Body of pancreas (tissue), 4 donors: ENCODE measurements around the gene HEXIM2.

Experiments used
- CTCF ChIP-seq, 7 experiments: fragments of 450-650 bp in 4 of 7; fragments of 200-600 bp in 3 of 7; sonication (generic) in 3 of 7; IDR thresholded peaks; one replicate each; pipeline ENCODE4 v1.5.1; 2016 to 2019; ENCODE audit warnings: antibody characterized with exemption in 7 of 7
- POLR2A ChIP-seq, 3 donors: fragments of 450-650 bp; IDR thresholded peaks; one replicate each; pipeline ENCODE4 v1.6.1; 2016; ENCODE audit warnings: antibody characterized with exemption in 3 of 3, mild to moderate bottlenecking in 2 of 3

- TF ChIP-seq CTCF (IDR thresholded peaks at IDR 0.05), result no peak
- TF ChIP-seq POLR2A (IDR thresholded peaks at IDR 0.05), result no peak
These were observed 3.1 kb downstream of the HEXIM2 start for GRCh38 chr17:45164734-45165269.
